GM12875 (cell line): ENCODE results near the gene VPS29.

Experiments used
- H3K4me3 ChIP-seq: one replicate; pipeline ENCODE4 v1.5.1; 2011; ENCODE audit warnings: low read depth, low read length, control low read depth
- CTCF ChIP-seq: IDR thresholded peaks from 2 replicates; pipeline ENCODE4 v1.5.1; 2011; ENCODE audit warnings: low read depth, mild to moderate bottlenecking, control low read depth, inconsistent platforms, low read length, moderate library complexity, borderline replicate concordance; ENCODE audit not compliant: insufficient read depth

Gene VPS29

DNA sequence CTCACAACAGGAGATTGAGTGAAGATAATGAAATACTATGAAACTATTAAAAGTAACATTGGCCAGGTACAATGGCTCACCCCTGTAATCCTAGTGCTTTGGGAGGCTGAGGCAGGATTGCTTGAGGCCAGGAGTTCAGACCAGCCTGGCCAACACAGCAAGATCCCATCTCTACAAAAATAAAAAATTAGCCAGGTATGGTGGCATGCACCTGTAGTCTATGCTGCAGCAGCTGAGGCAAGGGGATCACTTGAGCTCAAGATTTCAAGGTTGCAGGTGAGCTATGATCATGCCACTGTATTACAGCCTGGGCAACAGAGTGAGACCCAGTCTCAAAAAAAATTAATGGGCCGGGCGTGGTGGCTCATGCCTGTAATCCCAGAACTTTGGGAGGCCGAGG, 15.1 kb upstream of the VPS29 start:
- H3K4me3 ChIP-seq = no peak overlapping the region
- no peak for TF ChIP-seq CTCF

DNA sequence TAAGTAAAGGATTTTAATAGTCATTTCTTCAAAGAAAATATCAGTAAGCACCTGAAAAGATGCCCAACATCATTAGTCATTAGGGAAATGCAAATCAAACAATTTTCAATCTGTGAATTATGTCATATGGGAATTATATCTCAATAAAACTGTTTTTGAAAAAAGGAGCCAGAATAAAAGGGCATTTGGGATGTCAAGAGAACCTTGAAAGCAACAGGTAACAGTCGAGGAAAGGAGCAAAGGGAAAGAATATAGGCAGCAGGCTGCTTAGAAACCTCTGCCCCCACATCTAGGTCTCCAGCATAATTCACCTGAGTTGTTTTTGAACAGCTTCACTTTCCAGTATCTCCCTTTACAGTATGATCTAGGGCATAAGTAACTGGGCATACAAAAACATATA, 12.5 kb upstream of the VPS29 start:
- no peak for TF ChIP-seq CTCF

GRCh38 chr12:110513842-110514241, 11.9 kb upstream of the VPS29 start:
- no peak overlapping the region for H3K4me3 ChIP-seq
- TF ChIP-seq CTCF = no peak

More for the DNA sequence above, 12.5 kb upstream of the VPS29 start:
- no peak overlapping the region for H3K4me3 ChIP-seq

- TF ChIP-seq CTCF = no peak
- H3K4me3 ChIP-seq = no peak overlapping the region
Measured at GRCh38 chr12:110508071-110508586, 6.2 kb upstream of the VPS29 start.

GRCh38 chr12:110505332-110505731, 3.4 kb upstream of the VPS29 start:
- no peak for TF ChIP-seq CTCF
- no peak overlapping the region for H3K4me3 ChIP-seq

DNA sequence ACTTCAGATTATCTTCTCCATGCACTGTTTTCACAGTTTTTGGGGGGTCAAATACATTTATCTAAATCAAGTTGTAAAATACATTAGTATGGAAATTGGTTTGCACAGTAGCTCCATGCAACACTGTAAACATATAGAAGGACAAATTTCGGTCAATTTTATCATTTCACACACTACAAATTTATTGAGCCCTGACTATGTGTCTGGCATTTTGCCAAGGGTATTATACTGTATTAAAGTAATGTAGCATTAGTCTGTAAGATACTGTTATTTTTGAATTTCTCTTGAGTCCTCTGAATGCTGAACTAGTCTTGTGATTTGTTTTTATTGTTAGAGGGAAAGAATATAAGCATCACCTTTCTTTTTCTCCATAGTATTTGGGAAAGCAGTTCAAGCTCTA, 1.5 kb upstream of the VPS29 start:
- no peak for TF ChIP-seq CTCF
- no peak overlapping the region for H3K4me3 ChIP-seq

DNA sequence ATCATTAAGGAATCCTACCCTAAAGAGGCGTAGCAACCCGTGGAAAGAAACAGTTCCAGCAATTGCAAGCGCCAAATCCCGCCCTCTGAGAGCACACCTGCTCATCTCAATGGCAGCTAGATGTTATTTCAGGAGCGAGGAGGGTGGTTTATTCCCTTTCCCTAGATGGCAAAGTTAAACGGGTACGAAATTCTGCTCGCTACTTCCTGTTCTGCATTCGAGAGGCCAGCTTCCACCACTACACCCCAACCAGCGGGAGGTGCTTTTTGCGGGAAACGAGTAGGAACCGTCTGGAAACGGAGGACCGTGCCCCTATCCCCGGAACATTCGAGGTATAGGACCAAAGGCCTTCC, 536 bp downstream of the VPS29 start:
- TF ChIP-seq CTCF = no peak
- H3K4me3 ChIP-seq = peak overlapping the region; percentile 97
